Measurements from ENCODE around the gene MCM6. TPM values are rescaled to one million over a fixed set of nuclear protein-coding genes. Genes with fewer than 3 reads are reported as not detected.
A peak's percentile ranks its signal among the peaks of the same experiment; 100 is the strongest.

The MCM6 gene
- 2.4 and 3.7 TPM in 2 replicates for total RNA-seq

- no peak for TF ChIP-seq CTCF (IDR thresholded peaks at IDR 0.05; ENCODE audit: insufficient read depth, low read length, severe bottlenecking)
- DNase-seq (ENCODE audit: low read depth) (peak; percentile 96), FAIRE-seq (no peak)
Measured at GRCh38 chr2:135876066-135876711, at the start of gene MCM6. Gene MCM6, minus strand, starts transcription at chr2:135876443. Its CDS starts 78 bp downstream, at chr2:135876365.

GRCh38 chr2:135925571-135925970, 49.3 kb upstream of the MCM6 start:
- H3K36me3 ChIP-seq (ENCODE audit: control insufficient read depth, insufficient read depth, low read length): peaks cover 3% of the 10 kb centered on the region
- H3K27me3 ChIP-seq (ENCODE audit: control insufficient read depth, insufficient read depth, low read length): no peaks in the 10 kb centered on the region
- DNase-seq (ENCODE audit: low read depth) (no peak), FAIRE-seq (no peak)
- TF ChIP-seq CTCF (IDR thresholded peaks at IDR 0.05; ENCODE audit: insufficient read depth, low read length, severe bottlenecking): no peak
- H3K4me3 ChIP-seq (ENCODE audit: low read depth, low read length): no peak overlapping the region

More at GRCh38 chr2:135876066-135876711, at the start of gene MCM6:
- H3K4me3 ChIP-seq (ENCODE audit: low read depth, low read length): peak within 1 kb of the TSS; percentile 69
- H3K27me3 ChIP-seq (ENCODE audit: control insufficient read depth, insufficient read depth, low read length): no peaks in the 10 kb centered on the region
- no peaks in the 10 kb centered on the region for H3K36me3 ChIP-seq (ENCODE audit: control insufficient read depth, insufficient read depth, low read length)

GRCh38 chr2:135916207-135916606, 40.0 kb upstream of the MCM6 start:
- DNase-seq (ENCODE audit: low read depth) (peak; percentile 45), FAIRE-seq (no peak)
- Histone ChIP-seq H3K4me3 (ENCODE audit: low read depth, low read length) (no peak overlapping the region), H3K27me3 (ENCODE audit: control insufficient read depth, insufficient read depth, low read length) (no peaks in the 10 kb centered on the region), H3K36me3 (ENCODE audit: control insufficient read depth, insufficient read depth, low read length) (peaks cover 1% of the 10 kb centered on the region)
- TF ChIP-seq CTCF (IDR thresholded peaks at IDR 0.05; ENCODE audit: insufficient read depth, low read length, severe bottlenecking): peak; percentile 15

GRCh38 chr2:135914485-135914884, 38.2 kb upstream of the MCM6 start:
- FAIRE-seq (no peak), DNase-seq (ENCODE audit: low read depth) (peak; percentile 33)
- no peak for TF ChIP-seq CTCF (IDR thresholded peaks at IDR 0.05; ENCODE audit: insufficient read depth, low read length, severe bottlenecking)
- no peaks in the 10 kb centered on the region for H3K27me3 ChIP-seq (ENCODE audit: control insufficient read depth, insufficient read depth, low read length)
- H3K36me3 ChIP-seq (ENCODE audit: control insufficient read depth, insufficient read depth, low read length): no peaks in the 10 kb centered on the region
- H3K4me3 ChIP-seq (ENCODE audit: low read depth, low read length): no peak overlapping the region

- Histone ChIP-seq H3K36me3 (ENCODE audit: control insufficient read depth, insufficient read depth, low read length) (no peaks in the 10 kb centered on the region), H3K27me3 (ENCODE audit: control insufficient read depth, insufficient read depth, low read length) (no peaks in the 10 kb centered on the region), H3K4me3 (ENCODE audit: low read depth, low read length) (no peak overlapping the region)
- FAIRE-seq (no peak), DNase-seq (ENCODE audit: low read depth) (peak; percentile 44)
- TF ChIP-seq CTCF (IDR thresholded peaks at IDR 0.05; ENCODE audit: insufficient read depth, low read length, severe bottlenecking): peak; percentile 33
Measured at GRCh38 chr2:135913727-135914365, 37.6 kb upstream of the MCM6 start.

Data from bronchial epithelial cell (primary cell).